SK-N-SH (cell line): ENCODE measurements around the gene COBL. TPM values are rescaled to one million over a fixed set of nuclear protein-coding genes. Genes with fewer than 3 reads are reported as not detected.

Experiments used
- CTCF ChIA-PET: fragments of 300-600, 350-600 bp; formaldehyde crosslinking; extraction: SDS; loops from one replicate; lab custom pipeline; 2021; lab: Yijun Ruan, JAX
- POLR2A ChIA-PET: fragments of 350-600 bp; sonication (Branson Sonifier 250); formaldehyde crosslinking; extraction: SDS; loops from one replicate; lab custom pipeline; 2020; ENCODE audit warnings: antibody characterized with exemption, inconsistent platforms; lab: Yijun Ruan, JAX
- DNase-seq: peaks from one replicate; pipeline ENCODE4 v3.0.0; 2012
- H2AFZ ChIP-seq: fragments of 200-600 bp; sonication (generic); 2 replicates; pipeline ENCODE4 v1.8.1; 2016; ENCODE audit warnings: antibody characterized with exemption, mild to moderate bottlenecking, low read depth
- H3F3A ChIP-seq: fragments of 200-600 bp; sonication (generic); replicated peaks from 2 replicates; pipeline ENCODE3; 2016; ENCODE audit warnings: antibody characterized with exemption, mild to moderate bottlenecking; ENCODE audit not compliant: insufficient read depth
- H3K27ac ChIP-seq, 2 experiments: fragments of 200-500 bp in 1 of 2; fragments of 200-600 bp in 1 of 2; sonication (Bioruptor generic) in 1 of 2; sonication (generic), shearing (Covaris generic) in 1 of 2; 2 replicates each; pipeline versions ENCODE4 v1.5.1 to v1.6.1; 2014 to 2016; ENCODE audit warnings: low read depth in 2 of 2, inconsistent platforms in 1 of 2, low read length in 1 of 2, mild to moderate bottlenecking in 1 of 2, mixed read lengths in 1 of 2
- H3K27me3 ChIP-seq: fragments of 200-600 bp; sonication (generic), shearing (Covaris generic); 2 replicates; pipeline ENCODE4 v1.6.1; 2016; ENCODE audit warnings: mixed run types; ENCODE audit not compliant: insufficient read depth
- H3K36me3 ChIP-seq, 2 experiments: fragments of 200-500 bp in 1 of 2; fragments of 200-600 bp in 1 of 2; sonication (Bioruptor generic) in 1 of 2; sonication (generic) in 1 of 2; replicated peaks in 1 of 2; 2 replicates each; pipeline versions ENCODE3 to v1.5.1; 2014 to 2016; ENCODE audit warnings: low read length in 1 of 2, mild to moderate bottlenecking in 1 of 2; ENCODE audit not compliant: insufficient read depth in 2 of 2, control insufficient read depth in 1 of 2
- H3K4me1 ChIP-seq, 2 experiments: fragments of 200-500 bp in 1 of 2; fragments of 200-600 bp in 1 of 2; sonication (Bioruptor generic) in 1 of 2; sonication (generic), shearing (Covaris generic) in 1 of 2; 2 replicates each; pipeline versions ENCODE4 v1.5.1 to v1.6.1; 2014 to 2016; ENCODE audit warnings: low read depth in 1 of 2, low read length in 1 of 2, mixed run types in 1 of 2; ENCODE audit not compliant: insufficient read depth in 2 of 2, control insufficient read depth in 1 of 2
- H3K4me2 ChIP-seq: fragments of 200-600 bp; sonication (generic), shearing (Covaris generic); 2 replicates; pipeline ENCODE4 v1.6.1; 2017; ENCODE audit warnings: mixed run types
- H3K4me3 ChIP-seq, 2 experiments: fragments of 200-500 bp in 1 of 2; fragments of 200-600 bp in 1 of 2; sonication (Bioruptor generic) in 1 of 2; sonication (generic), shearing (Covaris generic) in 1 of 2; 2 replicates each; pipeline versions ENCODE4 v1.5.1 to v1.8.1; 2014 to 2016; ENCODE audit warnings: low read depth in 2 of 2, inconsistent platforms in 1 of 2, low read length in 1 of 2, mild to moderate bottlenecking in 1 of 2, mixed read lengths in 1 of 2, moderate library complexity in 1 of 2
- H3K79me2 ChIP-seq: fragments of 200-600 bp; sonication (generic); 2 replicates; pipeline ENCODE4 v1.8.1; 2017; ENCODE audit warnings: mild to moderate bottlenecking; ENCODE audit not compliant: insufficient read depth
- H3K9ac ChIP-seq: fragments of 200-600 bp; sonication (generic); 2 replicates; pipeline ENCODE4 v1.6.1; 2017; ENCODE audit warnings: mixed run types
- H3K9me2 ChIP-seq: fragments of 200-600 bp; sonication (generic); 2 replicates; pipeline ENCODE4 v1.6.1; 2017; ENCODE audit warnings: mixed run types
- H3K9me3 ChIP-seq: fragments of 200-600 bp; sonication (generic); 2 replicates; pipeline ENCODE4 v1.6.1; 2017; ENCODE audit warnings: mixed run types, mild to moderate bottlenecking, moderate library complexity
- H4K20me1 ChIP-seq: fragments of 200-600 bp; sonication (generic); 2 replicates; pipeline ENCODE4 v1.6.1; 2017; ENCODE audit warnings: mild to moderate bottlenecking, mixed run types; ENCODE audit not compliant: insufficient read depth
- CHD2 ChIP-seq: fragments of 150-350 bp; IDR thresholded peaks from 2 replicates; pipeline ENCODE4 v1.6.1; 2018; ENCODE audit warnings: low read length; ENCODE audit not compliant: partially characterized antibody
- EP300 ChIP-seq, 2 experiments: IDR thresholded peaks; 2 replicates each; pipeline versions ENCODE4 v1.4.0 to v1.6.1; 2012; ENCODE audit warnings: borderline replicate concordance in 1 of 2, low read depth in 1 of 2, low read length in 1 of 2
- FOXJ3 ChIP-seq: sonication (generic); formaldehyde crosslinking; IDR thresholded peaks from 2 replicates; pipeline ENCODE4 v1.5.1; 2020; ENCODE audit warnings: mild to moderate bottlenecking, missing genetic modification reagents
- GABPA ChIP-seq: IDR thresholded peaks from 2 replicates; pipeline ENCODE4 v1.4.0; 2012; ENCODE audit warnings: low read depth, mild to moderate bottlenecking
- GATA2 ChIP-seq: sonication (generic); formaldehyde crosslinking; IDR thresholded peaks from 2 replicates; pipeline ENCODE4 v1.5.0; 2020; ENCODE audit warnings: mild to moderate bottlenecking, missing genetic modification reagents
- MEF2A ChIP-seq: IDR thresholded peaks from 2 replicates; pipeline ENCODE4 v1.4.0; 2012; ENCODE audit warnings: low read depth, borderline replicate concordance
- MXI1 ChIP-seq: IDR thresholded peaks from 2 replicates; pipeline ENCODE4 v1.6.1; 2012; ENCODE audit warnings: mild to moderate bottlenecking, low read depth, low read length, improper control_type of control experiment
- NFIC ChIP-seq: IDR thresholded peaks from 2 replicates; pipeline ENCODE4 v1.4.0; 2012; ENCODE audit warnings: borderline replicate concordance
- NRF1 ChIP-seq: IDR thresholded peaks from 2 replicates; pipeline ENCODE4 v1.6.1; 2012; ENCODE audit warnings: low read depth, mild to moderate bottlenecking, low read length
- RCOR1 ChIP-seq: fragments of 150-350 bp; IDR thresholded peaks from 2 replicates; pipeline ENCODE4 v1.6.1; 2017; ENCODE audit warnings: antibody characterized with exemption, low read length
- RFX5 ChIP-seq: IDR thresholded peaks from 2 replicates; pipeline ENCODE4 v1.6.1; 2012; ENCODE audit warnings: mild to moderate bottlenecking, improper control_type of control experiment, low read length
- RXRA ChIP-seq: IDR thresholded peaks from 2 replicates; pipeline ENCODE4 v1.4.0; 2012; ENCODE audit warnings: low read depth, mild to moderate bottlenecking, borderline replicate concordance
- SMC3 ChIP-seq: IDR thresholded peaks from 2 replicates; pipeline ENCODE4 v1.6.1; 2012; ENCODE audit warnings: low read depth, low read length, improper control_type of control experiment
- TAF1 ChIP-seq: IDR thresholded peaks from 2 replicates; pipeline ENCODE4 v1.6.1; 2012; ENCODE audit warnings: low read depth, mild to moderate bottlenecking, low read length, moderate library complexity, borderline replicate concordance
- TCF12 ChIP-seq: IDR thresholded peaks from 2 replicates; pipeline ENCODE4 v1.4.0; 2012
- USF2 ChIP-seq: fragments of 150-350 bp; IDR thresholded peaks from 2 replicates; pipeline ENCODE4 v1.6.1; 2017; ENCODE audit warnings: antibody characterized with exemption, low read length, low read depth, borderline replicate concordance
- whole genome bisulfite sequencing: methylation state at CpG from one replicate; pipeline ENCODE4 v1.1.6; 2017; ENCODE audit warnings: low lambda C conversion rate; 5-methylcytosine and 5-hydroxymethylcytosine counted together
- polyA plus RNA-seq, 3 experiments: library from polyadenylated mRNA; depleted of rRNA; stranded (reverse); fragments of >200 nt; gene quantifications; 2 replicates each; pipeline ENCODE4 v1.2.3, GENCODE V29; 2012
- TF ChIP-seq, protein P1 (sequence below): IDR thresholded peaks from 2 replicates; pipeline ENCODE4 v1.6.1; 2012; ENCODE audit warnings: mild to moderate bottlenecking, low read depth, low read length, moderate library complexity

COBL gene
- polyA plus RNA-seq, 1 of the 3 experiments (the other 2 are of a cell fraction), result under 0.01 TPM

- no peak overlapping the region for H3K9ac ChIP-seq
- no peak for DNase-seq
- H3K36me3 ChIP-seq, result no peaks in the 10 kb centered on the region
- no peaks in the 10 kb centered on the region for H4K20me1 ChIP-seq
- 5% methylated on average over 1 of the region's 1 CpG for WGBS
- no peak overlapping the region for H3K4me2 ChIP-seq
- no peaks in the 10 kb centered on the region for H3K9me2 ChIP-seq
- CTCF ChIA-PET, result interaction anchor here (1.3 kb wide), 1 partner anchor 174 kb away, joined by 4 read pairs; no protein-coding TSS in a partner anchor
- no peaks in the 10 kb centered on the region for H3K9me3 ChIP-seq
- H3K79me2 ChIP-seq, result no peaks in the 10 kb centered on the region
- POLR2A ChIA-PET, result no interaction called here
- H2AFZ ChIP-seq, result no peak overlapping the region
- no peak overlapping the region for H3K27ac ChIP-seq
- no peaks in the 10 kb centered on the region for H3F3A ChIP-seq
- H3K4me1 ChIP-seq, result no peaks in the 10 kb centered on the region
- TF ChIP-seq GATA2 (CRISPR knock-in tag) (no peak), TCF12 (no peak), NFIC (no peak), MEF2A (no peak), RFX5 (no peak), EP300 (IDR thresholded peaks at IDR 0.05; ENCODE audit: borderline replicate concordance in 1 of 2, low read depth in 1 of 2, low read length in 1 of 2) (no peak), SMC3 (no peak), NRF1 (no peak), CHD2 (no peak), RCOR1 (no peak), RXRA (no peak)
- peaks cover 41% of the 10 kb centered on the region; the same call in 1 of the 2 replicates for H3K27me3 ChIP-seq
- H3K4me3 ChIP-seq, result no peak overlapping the region
Observed at GRCh38 chr7:50988988-50989387, 327.6 kb downstream of the COBL start.

GRCh38 chr7:50988465-50988864, 328.1 kb downstream of the COBL start:
- ChIA-PET CTCF (interaction anchor here (1.3 kb wide), 1 partner anchor 174 kb away, joined by 4 read pairs; no protein-coding TSS in a partner anchor), POLR2A (no interaction called here)
- H3K4me1 ChIP-seq, result no peaks in the 10 kb centered on the region
- H3K27me3 ChIP-seq, result peaks cover 42% of the 10 kb centered on the region; the same call in 1 of the 2 replicates
- no peaks in the 10 kb centered on the region for H4K20me1 ChIP-seq
- no peak for DNase-seq
- H2AFZ ChIP-seq, result no peak overlapping the region
- no peaks in the 10 kb centered on the region for H3F3A ChIP-seq
- H3K4me3 ChIP-seq, result no peak overlapping the region
- no peaks in the 10 kb centered on the region for H3K36me3 ChIP-seq
- no peak overlapping the region for H3K27ac ChIP-seq
- no peaks in the 10 kb centered on the region for H3K79me2 ChIP-seq
- 9% methylated on average over 6 of the region's 6 CpGs for WGBS
- H3K9ac ChIP-seq, result no peak overlapping the region
- no peaks in the 10 kb centered on the region for H3K9me3 ChIP-seq
- no peak overlapping the region for H3K4me2 ChIP-seq
- TF ChIP-seq MXI1 (no peak), TAF1 (no peak), SMC3 (no peak), GABPA (no peak), TCF12 (no peak), EP300 (IDR thresholded peaks at IDR 0.05; ENCODE audit: borderline replicate concordance in 1 of 2, low read depth in 1 of 2, low read length in 1 of 2) (no peak), GATA2 (CRISPR knock-in tag) (no peak), USF2 (no peak), FOXJ3 (CRISPR knock-in tag) (no peak), RCOR1 (no peak)
- TF ChIP-seq, protein P1, sequence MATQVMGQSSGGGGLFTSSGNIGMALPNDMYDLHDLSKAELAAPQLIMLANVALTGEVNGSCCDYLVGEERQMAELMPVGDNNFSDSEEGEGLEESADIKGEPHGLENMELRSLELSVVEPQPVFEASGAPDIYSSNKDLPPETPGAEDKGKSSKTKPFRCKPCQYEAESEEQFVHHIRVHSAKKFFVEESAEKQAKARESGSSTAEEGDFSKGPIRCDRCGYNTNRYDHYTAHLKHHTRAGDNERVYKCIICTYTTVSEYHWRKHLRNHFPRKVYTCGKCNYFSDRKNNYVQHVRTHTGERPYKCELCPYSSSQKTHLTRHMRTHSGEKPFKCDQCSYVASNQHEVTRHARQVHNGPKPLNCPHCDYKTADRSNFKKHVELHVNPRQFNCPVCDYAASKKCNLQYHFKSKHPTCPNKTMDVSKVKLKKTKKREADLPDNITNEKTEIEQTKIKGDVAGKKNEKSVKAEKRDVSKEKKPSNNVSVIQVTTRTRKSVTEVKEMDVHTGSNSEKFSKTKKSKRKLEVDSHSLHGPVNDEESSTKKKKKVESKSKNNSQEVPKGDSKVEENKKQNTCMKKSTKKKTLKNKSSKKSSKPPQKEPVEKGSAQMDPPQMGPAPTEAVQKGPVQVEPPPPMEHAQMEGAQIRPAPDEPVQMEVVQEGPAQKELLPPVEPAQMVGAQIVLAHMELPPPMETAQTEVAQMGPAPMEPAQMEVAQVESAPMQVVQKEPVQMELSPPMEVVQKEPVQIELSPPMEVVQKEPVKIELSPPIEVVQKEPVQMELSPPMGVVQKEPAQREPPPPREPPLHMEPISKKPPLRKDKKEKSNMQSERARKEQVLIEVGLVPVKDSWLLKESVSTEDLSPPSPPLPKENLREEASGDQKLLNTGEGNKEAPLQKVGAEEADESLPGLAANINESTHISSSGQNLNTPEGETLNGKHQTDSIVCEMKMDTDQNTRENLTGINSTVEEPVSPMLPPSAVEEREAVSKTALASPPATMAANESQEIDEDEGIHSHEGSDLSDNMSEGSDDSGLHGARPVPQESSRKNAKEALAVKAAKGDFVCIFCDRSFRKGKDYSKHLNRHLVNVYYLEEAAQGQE, result no peak
- no peaks in the 10 kb centered on the region for H3K9me2 ChIP-seq
